Adipocyte (in vitro differentiated cells): ENCODE measurements around the gene RNF214.

Source experiments
- DNase-seq: peaks from one replicate; pipeline ENCODE4 v3.0.0-alpha.2; 2015; ENCODE audit warnings: low read depth
- H3K27me3 ChIP-seq: replicated peaks from 2 replicates; pipeline ENCODE4 v1.7.0; 2013; ENCODE audit warnings: mild to moderate bottlenecking, low read length, moderate library complexity; ENCODE audit not compliant: control insufficient read depth, insufficient read depth
- H3K36me3 ChIP-seq: 2 replicates; pipeline ENCODE4 v1.7.0; 2013; ENCODE audit warnings: low read length, mild to moderate bottlenecking, moderate library complexity; ENCODE audit not compliant: control insufficient read depth, insufficient read depth, severe bottlenecking
- H3K4me1 ChIP-seq: 2 replicates; pipeline ENCODE4 v1.7.0; 2013; ENCODE audit warnings: mild to moderate bottlenecking, low read length, moderate library complexity; ENCODE audit not compliant: control insufficient read depth, insufficient read depth
- H3K4me3 ChIP-seq: 2 replicates; pipeline ENCODE4 v1.7.0; 2013; ENCODE audit warnings: mild to moderate bottlenecking, low read length, moderate library complexity
- H3K9ac ChIP-seq: 2 replicates; pipeline ENCODE4 v1.7.0; 2013; ENCODE audit warnings: mild to moderate bottlenecking, low read length, moderate library complexity
- H3K9me3 ChIP-seq: 2 replicates; pipeline ENCODE4 v1.7.0; 2013; ENCODE audit warnings: mild to moderate bottlenecking, low read length, moderate library complexity; ENCODE audit not compliant: control insufficient read depth

Gene RNF214

DNA sequence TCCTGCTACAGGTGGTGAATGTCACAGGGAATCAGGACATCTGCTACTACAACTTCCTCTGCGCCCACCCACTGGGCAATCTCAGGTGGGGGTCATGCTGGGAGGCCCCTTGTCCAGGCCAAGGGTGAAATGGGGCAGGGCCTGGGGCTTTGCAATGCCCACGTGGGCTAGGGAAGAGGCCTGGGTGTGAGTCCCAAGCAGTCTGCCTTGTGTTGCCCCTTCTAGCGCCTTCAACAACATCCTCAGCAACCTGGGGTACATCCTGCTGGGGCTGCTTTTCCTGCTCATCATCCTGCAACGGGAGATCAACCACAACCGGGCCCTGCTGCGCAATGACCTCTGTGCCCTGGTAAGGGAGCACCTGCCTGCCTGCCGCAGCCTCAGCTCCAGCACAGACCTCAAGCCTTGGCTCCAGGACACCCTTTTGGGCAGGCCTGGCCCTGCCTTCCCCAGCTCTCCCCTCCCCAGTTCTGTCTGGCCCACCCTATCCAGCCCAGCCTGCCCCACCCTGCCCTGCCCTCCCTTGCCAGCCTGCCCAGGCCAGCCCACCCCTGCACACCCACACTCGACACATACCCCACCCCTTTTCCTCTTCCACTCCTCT, 42.4 kb upstream of the RNF214 start:
- no peak for DNase-seq
- no peaks in the 10 kb centered on the region for H3K27me3 ChIP-seq
- H3K36me3 ChIP-seq = peaks cover 77% of the 10 kb centered on the region
- no peak overlapping the region for H3K4me3 ChIP-seq
- peaks cover 1% of the 10 kb centered on the region for H3K4me1 ChIP-seq
- no peaks in the 10 kb centered on the region for H3K9me3 ChIP-seq
- no peak overlapping the region for H3K9ac ChIP-seq

GRCh38 chr11:117191680-117192400, 40.6 kb upstream of the RNF214 start:
- H3K36me3 ChIP-seq = peaks cover 73% of the 10 kb centered on the region
- H3K9me3 ChIP-seq = no peaks in the 10 kb centered on the region
- no peak overlapping the region for H3K4me3 ChIP-seq
- H3K9ac ChIP-seq = no peak overlapping the region
- H3K27me3 ChIP-seq = no peaks in the 10 kb centered on the region
- no peak for DNase-seq
- H3K4me1 ChIP-seq = peaks cover 6% of the 10 kb centered on the region

GRCh38 chr11:117192401-117192875, 40.0 kb upstream of the RNF214 start:
- Histone ChIP-seq H3K27me3 (no peaks in the 10 kb centered on the region), H3K4me1 (peaks cover 7% of the 10 kb centered on the region), H3K36me3 (peaks cover 69% of the 10 kb centered on the region), H3K9me3 (no peaks in the 10 kb centered on the region), H3K9ac (no peak overlapping the region), H3K4me3 (no peak overlapping the region)
- no peak for DNase-seq

DNA sequence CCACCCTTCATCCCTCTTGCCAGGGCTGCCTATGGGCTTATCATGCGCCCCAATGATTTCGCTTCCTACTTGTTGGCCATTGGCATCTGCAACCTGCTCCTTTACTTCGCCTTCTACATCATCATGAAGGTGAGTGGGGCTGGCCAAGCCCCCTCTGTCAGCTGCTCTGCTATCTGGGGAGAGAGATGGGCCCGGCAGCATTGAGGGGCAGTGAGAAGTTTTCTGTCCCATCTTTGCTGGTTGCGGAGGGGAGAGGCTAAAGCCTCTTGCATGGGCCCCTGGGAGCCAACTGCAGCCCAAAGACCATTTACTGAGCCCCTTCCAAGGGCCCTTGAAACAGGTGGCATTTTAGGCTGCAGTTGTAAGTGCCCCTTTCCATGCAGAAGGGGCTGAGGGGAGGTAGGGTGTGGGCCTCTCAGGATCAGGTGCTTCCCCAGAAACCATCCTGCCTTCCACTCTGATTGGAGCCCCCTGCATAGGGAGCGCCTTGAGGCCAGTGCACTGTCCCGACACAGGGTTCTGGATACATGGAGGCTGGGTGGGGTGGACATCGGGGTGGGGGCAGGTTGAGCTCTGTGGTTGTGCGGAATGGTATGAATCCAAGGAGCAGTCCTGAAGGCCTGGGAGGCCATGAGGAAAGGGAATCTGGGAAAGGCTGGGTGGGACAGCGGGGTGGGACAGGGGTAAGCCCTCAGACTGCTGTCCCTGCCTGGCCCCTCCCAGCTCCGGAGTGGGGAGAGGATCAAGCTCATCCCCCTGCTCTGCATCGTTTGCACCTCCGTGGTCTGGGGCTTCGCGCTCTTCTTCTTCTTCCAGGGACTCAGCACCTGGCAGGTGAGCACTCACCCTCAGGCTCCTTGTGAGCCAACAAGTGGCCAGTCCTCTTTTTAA, 39.1 kb upstream of the RNF214 start:
- no peak for DNase-seq
- Histone ChIP-seq H3K4me3 (no peak overlapping the region), H3K36me3 (peaks cover 59% of the 10 kb centered on the region), H3K9ac (no peak overlapping the region), H3K27me3 (no peaks in the 10 kb centered on the region), H3K4me1 (peaks cover 16% of the 10 kb centered on the region), H3K9me3 (no peaks in the 10 kb centered on the region)

GRCh38 chr11:117194267-117194666, 38.2 kb upstream of the RNF214 start:
- H3K4me1 ChIP-seq = peaks cover 22% of the 10 kb centered on the region
- H3K9ac ChIP-seq = no peak overlapping the region
- H3K27me3 ChIP-seq = no peaks in the 10 kb centered on the region
- no peak for DNase-seq
- H3K36me3 ChIP-seq = peaks cover 50% of the 10 kb centered on the region
- H3K4me3 ChIP-seq = no peak overlapping the region
- no peaks in the 10 kb centered on the region for H3K9me3 ChIP-seq

GRCh38 chr11:117195258-117195657, 37.2 kb upstream of the RNF214 start:
- Histone ChIP-seq H3K36me3 (peaks cover 40% of the 10 kb centered on the region), H3K4me3 (no peak overlapping the region), H3K27me3 (no peaks in the 10 kb centered on the region), H3K9me3 (no peaks in the 10 kb centered on the region), H3K4me1 (peaks cover 32% of the 10 kb centered on the region), H3K9ac (no peak overlapping the region)
- no peak for DNase-seq

DNA sequence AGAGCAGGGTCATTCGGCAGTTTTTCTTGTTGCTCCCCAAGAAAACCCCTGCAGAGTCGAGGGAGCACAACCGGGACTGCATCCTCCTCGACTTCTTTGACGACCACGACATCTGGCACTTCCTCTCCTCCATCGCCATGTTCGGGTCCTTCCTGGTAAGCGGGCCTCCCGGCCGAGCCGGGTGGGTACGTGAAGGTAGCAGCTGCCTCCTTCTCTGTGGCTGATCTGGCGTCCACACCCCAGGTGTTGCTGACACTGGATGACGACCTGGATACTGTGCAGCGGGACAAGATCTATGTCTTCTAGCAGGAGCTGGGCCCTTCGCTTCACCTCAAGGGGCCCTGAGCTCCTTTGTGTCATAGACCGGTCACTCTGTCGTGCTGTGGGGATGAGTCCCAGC, 36.7 kb upstream of the RNF214 start:
- peaks cover 35% of the 10 kb centered on the region for H3K36me3 ChIP-seq
- no peaks in the 10 kb centered on the region for H3K27me3 ChIP-seq
- peaks cover 37% of the 10 kb centered on the region for H3K4me1 ChIP-seq
- DNase-seq = no peak
- no peak overlapping the region for H3K9ac ChIP-seq
- H3K9me3 ChIP-seq = no peaks in the 10 kb centered on the region
- no peak overlapping the region for H3K4me3 ChIP-seq

GRCh38 chr11:117197006-117197405, 35.5 kb upstream of the RNF214 start:
- H3K4me3 ChIP-seq = no peak overlapping the region
- DNase-seq = no peak
- no peaks in the 10 kb centered on the region for H3K27me3 ChIP-seq
- H3K4me1 ChIP-seq = peaks cover 47% of the 10 kb centered on the region
- no peak overlapping the region for H3K9ac ChIP-seq
- H3K36me3 ChIP-seq = peaks cover 26% of the 10 kb centered on the region
- no peaks in the 10 kb centered on the region for H3K9me3 ChIP-seq

- DNase-seq = peak; percentile 41
- Histone ChIP-seq H3K9ac (peak overlapping the region; percentile 89), H3K27me3 (no peaks in the 10 kb centered on the region), H3K4me1 (peaks cover 55% of the 10 kb centered on the region), H3K4me3 (peak overlapping the region; percentile 58), H3K36me3 (peaks cover 18% of the 10 kb centered on the region), H3K9me3 (no peaks in the 10 kb centered on the region)
Observed at GRCh38 chr11:117197516-117198456, 34.7 kb upstream of the RNF214 start.

- H3K36me3 ChIP-seq = peaks cover 18% of the 10 kb centered on the region
Observed at GRCh38 chr11:117198613-117199012, 33.9 kb upstream of the RNF214 start.

More at GRCh38 chr11:117198613-117199012, 33.9 kb upstream of the RNF214 start:
- no peaks in the 10 kb centered on the region for H3K27me3 ChIP-seq
- peak overlapping the region; percentile 58 for H3K4me3 ChIP-seq
- no peak for DNase-seq
- no peaks in the 10 kb centered on the region for H3K9me3 ChIP-seq
- peaks cover 61% of the 10 kb centered on the region for H3K4me1 ChIP-seq
- H3K9ac ChIP-seq = peak overlapping the region; percentile 89
